A549 treated with CORT108297 at 1 μM for 4 hours (cell line): ENCODE measurements around the gene PTPRE. TPM values are rescaled to one million over a fixed set of nuclear protein-coding genes. Genes with fewer than 3 reads are reported as not detected.

Experiments used
- total RNA-seq: library from RNA; stranded (reverse); fragments of 200-300 nt; extraction: Qiagen RNA extraction; gene quantifications from 5 replicates; pipeline ENCODE4 v1.2.3, GENCODE V29; 2022

The PTPRE gene, protein sequence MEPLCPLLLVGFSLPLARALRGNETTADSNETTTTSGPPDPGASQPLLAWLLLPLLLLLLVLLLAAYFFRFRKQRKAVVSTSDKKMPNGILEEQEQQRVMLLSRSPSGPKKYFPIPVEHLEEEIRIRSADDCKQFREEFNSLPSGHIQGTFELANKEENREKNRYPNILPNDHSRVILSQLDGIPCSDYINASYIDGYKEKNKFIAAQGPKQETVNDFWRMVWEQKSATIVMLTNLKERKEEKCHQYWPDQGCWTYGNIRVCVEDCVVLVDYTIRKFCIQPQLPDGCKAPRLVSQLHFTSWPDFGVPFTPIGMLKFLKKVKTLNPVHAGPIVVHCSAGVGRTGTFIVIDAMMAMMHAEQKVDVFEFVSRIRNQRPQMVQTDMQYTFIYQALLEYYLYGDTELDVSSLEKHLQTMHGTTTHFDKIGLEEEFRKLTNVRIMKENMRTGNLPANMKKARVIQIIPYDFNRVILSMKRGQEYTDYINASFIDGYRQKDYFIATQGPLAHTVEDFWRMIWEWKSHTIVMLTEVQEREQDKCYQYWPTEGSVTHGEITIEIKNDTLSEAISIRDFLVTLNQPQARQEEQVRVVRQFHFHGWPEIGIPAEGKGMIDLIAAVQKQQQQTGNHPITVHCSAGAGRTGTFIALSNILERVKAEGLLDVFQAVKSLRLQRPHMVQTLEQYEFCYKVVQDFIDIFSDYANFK
- total RNA-seq, result 2.5 to 4.1 TPM (median 3.6 TPM) in 5 replicates

GRCh38 chr10:127906548-127907377 lies at the start of gene PTPRE:
TSS of gene PTPRE (plus strand) at chr10:127907103. CDS start at chr10:128040882, 133,779 bp downstream.

GRCh38 chr10:127892743-127893142 lies 14.2 kb upstream of the PTPRE start, which contains the start of gene CLRN3:
TSS of gene CLRN3 (minus strand) at chr10:127892941. CDS start at chr10:127892784, 157 bp downstream.

GRCh38 chr10:128125944-128126764 lies 219.3 kb downstream of the PTPRE start, which contains the start of gene MKI67:
TSS of gene MKI67 (minus strand) at chr10:128126423. CDS start at chr10:128125667, 756 bp downstream.

Other genes with a start within 250 kb of the PTPRE start
- not detected in 5 replicates for gene FOXI2, start 169.9 kb upstream of the PTPRE start, total RNA-seq
- gene CLRN3, start 14.2 kb upstream of the PTPRE start, total RNA-seq, result not detected in 5 replicates
- gene MKI67, start 219.3 kb downstream of the PTPRE start, total RNA-seq, result 54.3 to 83.1 TPM (median 63.0 TPM) in 5 replicates